GM04503 (cell line): Measurements from ENCODE around the gene CEP70.
"Not testable (repeated sequence)": the region's sequence is repeated elsewhere in the genome, so short reads cannot be mapped to it uniquely, and the experiment has no call there.

Source experiments
- DNase-seq: peaks from one replicate; pipeline ENCODE4 v3.0.0-alpha.2; 2012; ENCODE audit warnings: low read depth

CEP70 gene, protein sequence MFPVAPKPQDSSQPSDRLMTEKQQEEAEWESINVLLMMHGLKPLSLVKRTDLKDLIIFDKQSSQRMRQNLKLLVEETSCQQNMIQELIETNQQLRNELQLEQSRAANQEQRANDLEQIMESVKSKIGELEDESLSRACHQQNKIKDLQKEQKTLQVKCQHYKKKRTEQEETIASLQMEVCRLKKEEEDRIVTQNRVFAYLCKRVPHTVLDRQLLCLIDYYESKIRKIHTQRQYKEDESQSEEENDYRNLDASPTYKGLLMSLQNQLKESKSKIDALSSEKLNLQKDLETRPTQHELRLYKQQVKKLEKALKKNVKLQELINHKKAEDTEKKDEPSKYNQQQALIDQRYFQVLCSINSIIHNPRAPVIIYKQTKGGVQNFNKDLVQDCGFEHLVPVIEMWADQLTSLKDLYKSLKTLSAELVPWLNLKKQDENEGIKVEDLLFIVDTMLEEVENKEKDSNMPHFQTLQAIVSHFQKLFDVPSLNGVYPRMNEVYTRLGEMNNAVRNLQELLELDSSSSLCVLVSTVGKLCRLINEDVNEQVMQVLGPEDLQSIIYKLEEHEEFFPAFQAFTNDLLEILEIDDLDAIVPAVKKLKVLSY

DNA sequence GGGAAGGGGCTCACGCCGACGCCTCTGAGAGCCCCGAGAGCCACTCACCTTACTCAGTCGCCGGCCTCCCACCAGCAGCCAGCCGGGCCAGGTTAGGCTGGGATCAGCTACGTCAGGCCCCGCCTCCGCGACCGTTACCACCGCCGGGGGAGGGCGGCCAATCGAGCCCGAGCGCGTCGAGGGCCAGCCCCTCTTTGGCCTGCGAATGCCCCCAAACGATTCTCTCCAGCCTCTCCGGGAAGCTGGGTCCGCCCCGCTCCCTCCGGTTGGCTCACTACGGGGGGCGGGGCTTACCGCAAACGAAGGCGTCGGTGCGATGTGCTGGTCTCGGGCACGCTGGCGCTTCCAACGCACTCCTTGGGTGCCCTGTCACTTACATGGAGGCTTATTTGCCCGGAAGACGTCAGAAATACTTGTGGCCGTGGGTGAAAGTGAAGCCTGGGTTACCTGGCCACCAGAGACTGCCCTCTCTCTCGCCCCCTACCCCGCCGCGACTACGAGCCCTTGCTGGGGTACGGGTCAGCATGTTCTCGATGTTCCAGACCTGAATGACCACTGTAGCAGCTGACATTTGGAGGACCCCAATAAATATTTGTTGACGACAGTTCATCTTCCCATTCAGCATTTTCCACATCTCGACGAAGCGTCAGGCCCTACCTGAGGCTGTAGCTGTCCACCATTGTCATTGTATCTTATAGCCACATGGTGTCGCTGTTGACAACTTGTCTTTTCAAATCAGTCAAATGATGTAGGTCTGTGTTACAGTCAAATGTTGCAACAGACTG is at the start of gene CEP70:
CEP70 (minus strand) TSS at position 111 of the 785 bp plus-strand sequence. CDS start 21,333 bp downstream, outside the sequence.
- DNase-seq, result peak; percentile 73

DNA sequence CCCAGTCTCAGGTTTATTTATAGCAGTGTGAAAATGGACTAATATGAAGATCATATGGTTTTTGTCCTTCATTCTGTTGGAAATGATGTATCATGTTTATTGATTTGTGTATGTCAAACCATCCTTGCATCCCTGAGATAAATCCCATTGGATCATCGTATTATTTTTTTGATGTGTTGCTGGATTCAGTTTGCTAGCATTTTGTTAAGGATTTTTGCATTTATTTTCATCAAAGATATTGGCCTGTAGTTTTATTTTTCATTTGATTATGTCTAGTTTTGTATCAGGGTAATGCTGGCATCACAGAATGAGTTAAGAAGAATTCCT is 48.8 kb upstream of the CEP70 start:
- DNase-seq, result no peak

DNA sequence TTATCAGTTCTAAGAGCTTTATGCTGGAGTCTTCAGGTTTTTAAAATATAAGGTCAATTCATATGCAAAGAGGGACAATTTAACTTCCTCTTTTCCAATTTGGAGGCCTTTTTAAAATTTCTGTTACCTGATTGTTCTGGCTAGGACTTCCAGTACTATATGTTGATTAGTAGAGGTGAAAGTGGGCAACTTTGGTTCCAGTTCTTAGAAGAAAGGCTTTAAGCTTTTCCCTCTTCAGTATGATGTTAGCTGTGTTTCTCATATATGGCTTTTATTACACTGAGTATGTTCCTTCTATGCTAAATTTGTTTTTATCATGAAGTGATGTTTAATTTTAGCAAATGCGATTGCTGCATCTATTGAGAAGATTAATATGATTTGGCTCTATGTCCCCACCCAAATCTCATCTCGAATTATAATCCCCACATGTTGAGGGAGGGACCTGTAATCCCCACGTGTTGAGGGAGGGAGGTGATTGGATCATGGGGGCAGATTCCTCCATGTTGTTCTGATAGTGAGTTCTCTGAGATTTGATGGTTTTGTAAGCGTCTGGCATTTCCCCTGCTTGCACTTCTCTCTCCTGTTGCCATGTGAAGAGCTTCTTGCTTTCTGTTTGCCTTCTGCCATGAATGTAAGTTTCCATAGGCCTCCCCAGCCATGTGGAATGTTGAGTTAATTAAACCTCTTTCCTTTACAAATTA is 48.3 kb upstream of the CEP70 start:
- DNase-seq, result no peak

DNA sequence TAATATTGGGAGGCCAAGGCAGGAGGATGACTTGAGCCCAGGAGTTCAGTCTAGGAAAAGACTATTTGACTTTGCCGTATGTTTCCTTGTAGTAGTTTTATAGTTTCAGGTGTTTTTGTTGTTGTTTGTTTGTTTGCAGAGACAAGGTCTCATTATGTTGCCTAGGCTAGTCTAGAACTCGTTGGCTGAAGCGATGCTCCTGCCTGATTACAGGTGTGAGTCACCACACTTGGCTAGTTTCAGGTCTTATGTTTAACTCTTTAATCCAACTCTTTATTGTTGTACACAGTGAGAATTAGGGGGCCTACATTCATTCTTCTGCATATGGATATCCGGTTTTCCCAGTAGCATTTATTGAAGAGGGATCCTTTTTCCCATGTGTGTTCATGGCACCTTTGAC is 46.5 kb upstream of the CEP70 start:
- DNase-seq, result no peak

DNA sequence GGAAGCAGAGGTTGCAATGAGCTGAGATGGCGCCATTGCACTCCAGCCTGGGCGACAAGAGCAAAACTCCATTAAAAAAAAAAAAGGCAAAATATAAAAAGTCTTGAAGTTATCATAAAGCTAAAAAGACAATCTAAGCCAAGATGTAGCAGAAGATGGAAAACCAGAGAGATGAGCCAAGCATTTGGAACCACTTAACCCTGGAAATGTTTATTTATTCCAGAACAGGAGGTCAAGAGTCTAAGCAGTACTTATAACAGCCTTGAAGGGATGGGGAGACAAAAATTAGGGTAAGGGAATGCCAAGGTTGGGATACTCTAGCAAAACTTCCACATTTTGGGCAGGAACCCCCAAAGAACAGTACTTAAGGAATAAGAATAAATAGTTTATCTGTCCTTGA is 44.6 kb upstream of the CEP70 start:
- DNase-seq, result no peak

DNA sequence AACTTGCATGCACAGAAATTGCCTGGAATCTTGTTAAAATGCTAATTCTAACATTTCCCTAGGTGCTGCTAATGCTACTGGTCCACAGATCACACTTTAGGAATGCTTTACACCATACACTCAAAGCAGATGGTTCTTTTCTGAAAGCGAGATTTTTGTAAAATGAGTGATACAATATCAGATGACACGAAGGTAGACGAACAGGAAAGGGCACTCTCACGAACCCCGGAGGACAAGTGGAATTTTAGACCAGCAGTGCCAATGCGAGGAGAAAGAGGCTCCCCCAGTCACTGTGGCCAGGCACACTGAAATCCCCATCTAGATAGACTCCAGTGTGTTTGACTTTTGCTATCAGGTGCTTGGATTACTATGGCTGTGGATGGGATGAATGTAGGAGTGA is 35.5 kb upstream of the CEP70 start:
- no peak for DNase-seq

DNA sequence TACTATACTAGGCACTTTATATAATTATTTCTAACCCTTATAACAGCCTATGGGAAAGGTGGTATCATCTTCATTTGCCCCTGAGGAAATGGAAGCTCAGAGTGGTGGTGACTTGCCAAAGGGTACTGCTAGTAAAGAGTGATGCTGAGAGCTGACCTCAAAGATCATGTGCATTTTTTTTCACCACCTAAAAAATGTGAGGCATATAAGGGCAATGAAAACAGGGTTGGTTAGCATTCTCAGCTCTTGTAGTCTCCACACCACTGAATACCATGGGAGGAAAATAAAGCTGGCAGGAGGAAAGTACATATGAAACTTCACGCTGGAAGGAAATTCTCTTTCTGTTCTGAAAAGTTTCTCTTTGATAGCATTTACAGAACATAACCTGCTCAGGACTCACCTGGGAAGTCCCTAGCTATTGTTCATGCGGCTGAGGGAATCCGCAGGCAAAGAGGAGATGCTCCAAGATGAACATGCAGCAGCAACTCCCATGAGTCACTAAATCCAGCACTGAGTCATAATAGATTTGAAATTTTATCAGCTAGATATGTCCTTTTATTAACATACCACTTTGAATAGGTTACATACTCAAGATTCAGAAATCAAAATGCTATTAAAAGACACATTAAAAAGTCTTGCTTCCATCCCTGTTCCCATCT is 31.8 kb upstream of the CEP70 start:
- DNase-seq, result no peak

DNA sequence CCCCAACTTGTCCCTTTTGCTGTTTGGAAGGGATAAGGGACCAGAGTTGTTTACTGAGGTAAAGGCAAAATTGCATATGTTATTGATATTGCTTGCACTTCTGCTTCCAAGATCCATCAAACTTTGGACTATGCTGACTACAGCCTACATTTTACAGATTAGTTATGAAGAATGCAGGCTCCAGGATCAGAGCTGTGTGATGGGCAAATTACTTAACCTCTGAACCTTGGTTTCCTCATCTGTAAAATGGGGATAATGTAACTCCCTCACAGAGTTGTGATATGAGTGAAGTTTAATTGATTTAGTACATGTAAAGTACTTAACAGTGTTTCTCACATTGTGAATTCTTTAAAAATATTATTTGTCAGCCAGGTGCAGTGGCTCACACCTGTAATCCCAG is 30.5 kb upstream of the CEP70 start:
- DNase-seq, result no peak

DNA sequence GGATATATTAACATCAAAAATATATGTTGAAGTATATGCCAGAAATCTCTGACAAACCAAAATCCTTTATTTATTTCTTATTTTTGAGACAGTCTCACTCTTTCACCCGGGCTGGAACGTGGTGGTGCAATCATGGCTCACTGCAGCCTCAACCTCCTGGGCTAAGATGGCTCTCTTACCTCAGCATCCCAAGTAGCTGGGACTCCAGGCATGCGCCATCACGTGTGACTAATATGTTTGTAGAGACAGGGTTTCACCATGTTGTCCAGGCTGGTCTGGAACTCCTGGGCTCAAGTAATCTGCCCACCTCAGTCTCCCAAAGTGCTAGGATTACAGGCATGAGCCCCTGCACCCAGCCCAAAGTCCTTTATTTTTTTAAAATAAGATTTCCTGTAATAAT is 26.4 kb upstream of the CEP70 start:
- DNase-seq, result no peak

DNA sequence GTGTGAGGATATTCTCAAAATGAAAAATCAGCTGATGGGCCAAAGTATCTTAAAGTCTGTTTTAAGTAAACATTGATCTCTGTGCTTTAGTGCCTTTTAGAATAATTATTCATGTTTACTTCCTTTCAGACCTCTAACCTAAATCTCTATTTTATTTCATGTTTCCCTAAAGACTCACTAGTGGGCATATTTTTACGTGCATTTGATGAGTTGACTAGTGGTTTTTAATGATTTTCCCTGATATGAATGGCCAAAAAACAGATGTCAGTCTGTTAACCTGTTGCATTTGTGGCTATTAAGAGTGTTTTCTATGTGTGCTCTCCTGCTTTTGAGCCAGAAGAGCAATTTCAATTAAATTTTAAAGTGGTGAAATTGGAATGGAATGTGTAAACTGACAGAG is 21.4 kb upstream of the CEP70 start:
- no peak for DNase-seq

DNA sequence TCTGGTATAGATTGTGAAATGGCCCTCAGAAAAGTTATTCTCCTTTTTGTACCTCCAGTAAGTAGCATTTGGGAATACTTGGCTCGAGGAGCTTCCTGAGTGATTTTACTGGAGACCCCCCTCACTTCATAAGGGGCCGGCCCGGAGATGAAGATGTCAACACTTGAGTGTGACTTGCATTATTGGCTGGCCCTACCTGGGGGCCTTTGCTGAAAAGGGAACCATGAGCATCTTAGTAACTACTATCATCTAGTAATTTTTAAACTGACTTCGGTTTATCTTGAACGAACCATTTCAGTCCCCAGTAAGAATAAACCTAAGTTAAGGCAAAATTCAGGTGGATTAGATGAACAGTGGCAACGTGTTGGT is 15.8 kb upstream of the CEP70 start:
- DNase-seq, result no peak

DNA sequence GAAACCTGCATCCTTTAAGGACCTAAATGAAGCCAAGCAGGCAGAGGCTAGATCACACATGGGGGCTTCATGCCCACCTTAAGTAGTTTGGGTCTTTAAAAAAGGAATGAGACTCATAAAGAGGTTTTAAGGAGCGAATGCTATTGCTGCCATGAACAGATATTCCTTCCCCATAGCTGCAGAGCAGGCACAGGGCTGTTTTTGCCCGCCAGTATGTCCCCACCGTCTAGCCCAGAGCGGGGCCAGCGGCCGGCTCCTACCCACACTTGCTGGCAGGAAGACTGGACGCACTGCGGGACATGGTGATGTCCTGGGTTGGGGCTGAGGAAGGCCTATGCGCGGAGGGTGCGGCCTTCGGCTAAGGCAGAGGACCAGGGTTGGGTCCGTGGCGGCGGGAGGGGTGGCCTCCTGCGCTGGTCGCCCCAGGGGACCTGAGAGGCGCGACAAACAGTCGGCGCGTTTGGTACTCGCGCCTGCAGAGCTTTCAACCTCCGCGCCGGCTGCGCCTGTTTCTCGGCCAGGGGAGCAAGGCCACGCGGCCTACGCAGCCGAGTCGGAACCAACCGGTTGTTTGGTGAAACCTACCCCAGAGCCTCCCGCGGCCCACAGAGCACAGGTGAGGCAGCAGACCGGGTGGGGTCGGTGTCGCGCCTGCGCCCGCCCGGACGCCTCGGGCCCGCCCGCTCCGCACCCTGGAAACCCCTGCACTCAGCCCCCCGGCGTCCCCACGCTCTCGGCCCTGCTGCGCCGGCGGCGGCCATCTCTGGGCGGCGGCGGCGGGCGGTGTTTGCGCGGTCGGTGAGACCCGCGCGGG is 14.5 kb upstream of the CEP70 start, which contains the start of gene FAIM:
FAIM (plus strand) TSS at position 450 of the 814 bp plus-strand sequence. CDS start 10,956 bp downstream, outside the sequence.
- no peak for DNase-seq

DNA sequence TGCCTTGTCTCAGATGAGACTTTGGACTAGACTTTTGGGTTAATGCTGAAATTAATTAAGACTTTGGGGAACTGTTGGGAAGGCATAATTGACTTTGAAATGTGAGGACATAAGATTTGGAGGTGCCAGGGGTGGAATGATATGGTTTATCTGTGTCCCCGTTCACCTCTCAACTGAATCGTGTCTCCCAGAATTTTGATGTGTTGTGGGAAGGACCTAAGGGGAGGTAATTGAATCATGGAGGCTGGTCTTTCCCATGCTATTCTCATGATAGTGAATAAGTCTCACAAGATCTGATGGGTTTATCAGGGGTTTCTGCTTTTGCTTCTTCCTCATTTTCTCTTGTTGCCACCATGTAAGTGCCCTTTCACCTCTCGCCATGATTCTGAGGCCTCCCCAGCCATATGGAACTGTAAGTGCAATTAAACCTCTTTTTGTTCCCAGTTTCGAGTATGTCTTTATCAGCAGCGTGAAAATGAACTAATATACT is 10.1 kb upstream of the CEP70 start:
- not testable (repeated sequence) for DNase-seq

DNA sequence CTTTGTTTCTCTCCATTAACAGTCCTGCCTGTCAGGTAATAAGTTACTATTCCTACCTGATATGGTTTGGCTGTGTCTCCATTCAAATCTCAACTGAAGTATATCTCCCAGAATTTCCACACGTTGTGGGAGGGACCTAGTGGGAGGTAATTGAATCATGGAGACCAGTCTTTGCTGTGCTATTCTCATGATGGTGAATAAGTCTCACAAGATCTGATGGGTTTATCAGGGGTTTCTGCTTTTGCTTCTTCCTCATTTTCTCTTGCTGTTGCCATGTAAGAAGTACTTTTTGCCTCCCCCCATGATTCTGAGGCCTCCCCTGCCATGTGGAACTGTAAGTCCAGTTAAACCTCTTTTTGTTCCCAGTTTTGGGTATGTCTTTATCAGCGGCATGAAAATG is 7.6 kb upstream of the CEP70 start:
- DNase-seq, result not testable (repeated sequence)

DNA sequence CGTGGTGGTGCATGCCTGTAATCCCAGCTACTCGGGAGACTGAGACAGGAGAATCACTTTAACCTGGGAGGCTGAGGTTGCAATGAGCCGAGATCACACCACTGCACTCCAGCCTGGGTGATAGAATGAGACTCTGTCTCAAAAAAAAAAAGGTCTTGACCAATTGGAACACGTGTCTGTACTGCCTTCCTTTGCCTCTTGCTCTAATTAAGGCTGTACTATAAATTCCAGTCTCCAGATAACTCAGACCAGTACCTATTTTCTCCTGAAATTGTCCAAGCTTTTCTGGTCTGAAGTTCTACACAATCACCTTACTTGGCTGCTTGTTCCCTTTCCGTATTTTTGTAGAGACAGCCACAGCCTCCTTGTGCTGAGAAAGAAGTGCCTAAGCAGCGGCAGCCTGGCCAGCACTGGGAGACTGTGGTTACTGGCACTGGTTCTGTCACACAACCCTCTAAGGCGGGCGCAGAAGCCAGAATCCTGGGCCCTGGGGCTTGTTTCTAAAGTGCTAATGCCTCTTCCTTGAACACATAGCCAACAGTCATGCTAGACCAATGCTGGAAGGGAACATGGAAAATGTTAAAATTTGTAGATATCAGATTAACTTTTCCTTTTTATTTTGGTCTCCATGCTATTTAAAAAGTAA is 6.2 kb upstream of the CEP70 start:
- DNase-seq, result no peak

DNA sequence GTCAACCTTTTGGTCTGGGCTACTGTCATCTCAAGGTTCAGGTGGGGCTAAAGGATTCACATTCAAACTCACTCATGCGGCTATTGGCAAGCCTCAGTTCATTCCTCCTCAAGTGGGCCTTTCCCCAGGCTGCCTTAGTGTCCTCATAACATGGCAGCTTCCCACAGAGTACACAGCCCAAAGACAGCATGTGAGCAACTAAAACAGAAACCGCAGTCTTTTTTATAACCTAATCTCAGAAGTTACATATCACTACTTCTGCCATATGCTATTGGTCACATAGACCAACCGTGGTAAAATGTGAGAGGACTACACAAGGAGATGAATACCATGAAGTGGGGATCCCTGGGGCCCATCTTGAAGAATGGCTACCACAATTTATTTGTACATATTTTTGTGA is 4.5 kb upstream of the CEP70 start:
- DNase-seq, result no peak

DNA sequence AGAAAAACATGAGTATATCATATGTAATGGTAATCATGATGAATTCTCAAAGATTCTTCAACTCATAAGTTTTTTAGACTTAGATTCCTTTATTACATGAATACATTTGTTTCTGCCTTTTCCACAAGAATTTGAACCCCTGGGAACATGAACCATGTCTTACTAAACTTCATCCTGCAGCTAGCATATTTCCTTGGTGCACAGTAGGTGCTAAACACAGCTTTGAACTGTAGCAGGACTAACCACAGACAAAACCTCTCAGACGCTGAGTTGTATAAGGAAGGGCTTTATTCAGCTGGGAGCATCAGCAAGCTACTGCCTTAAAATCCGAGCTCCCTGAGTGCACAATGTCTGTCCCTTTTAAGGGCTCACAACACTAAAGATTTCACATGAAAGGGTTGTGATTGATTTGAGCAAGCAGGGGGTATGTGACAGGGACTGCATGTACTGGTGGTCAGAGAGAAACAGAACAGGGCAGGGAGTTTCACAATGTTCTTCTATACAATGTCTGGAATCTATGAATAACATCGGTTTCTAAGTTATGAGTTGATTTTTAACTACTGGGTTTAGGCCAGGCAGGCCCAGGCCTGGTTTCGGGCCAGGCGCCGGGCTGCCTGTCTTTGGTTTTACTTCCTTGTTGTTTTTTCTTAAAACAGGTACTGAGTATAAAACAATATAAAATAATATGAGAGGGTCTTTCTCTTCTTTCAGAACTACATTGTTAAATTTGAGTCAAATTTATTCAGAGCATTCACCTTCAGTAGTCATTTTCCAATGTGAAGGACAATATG is 3.3 kb upstream of the CEP70 start:
- DNase-seq, result not testable (repeated sequence)

DNA sequence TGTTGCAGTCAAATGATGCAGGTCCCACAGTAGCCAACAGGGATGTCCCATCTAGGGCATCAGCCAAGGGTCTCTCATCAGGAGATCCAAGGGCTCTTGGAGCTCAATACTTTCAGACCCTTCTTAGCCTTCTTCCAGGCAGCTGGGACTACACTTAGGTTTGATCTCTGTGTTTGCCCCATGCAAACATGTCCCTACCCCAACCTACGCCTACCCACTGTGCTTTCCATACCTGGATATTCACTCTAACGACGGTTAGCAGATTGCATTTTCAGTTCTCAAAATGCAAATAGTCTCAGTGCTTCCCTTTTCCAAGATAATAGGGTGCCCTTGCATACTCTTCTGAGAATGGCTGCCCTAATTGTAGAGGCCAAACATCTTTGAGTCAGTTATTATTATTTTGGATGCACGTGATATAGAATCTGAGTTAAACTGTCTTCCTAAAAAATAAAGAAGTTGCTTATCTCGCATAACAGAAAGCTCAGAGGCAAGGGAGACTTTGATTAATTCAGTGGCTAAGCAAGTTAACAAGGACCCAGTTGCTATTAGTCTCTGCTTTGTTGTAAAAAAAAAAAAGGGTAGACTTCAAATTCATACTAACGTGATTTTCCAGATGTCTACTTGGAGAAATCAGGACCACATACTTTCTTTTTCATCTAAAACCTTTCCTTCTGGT is 1.0 kb upstream of the CEP70 start:
- no peak for DNase-seq
